LNCAP (cell line): ENCODE data around the gene L3MBTL4.

Experiments
- CTCF ChIP-seq: fragments of 450-650 bp; IDR thresholded peaks from 2 replicates; pipeline ENCODE4 v1.5.1; 2017; ENCODE audit warnings: mild to moderate bottlenecking

Gene L3MBTL4

GRCh38 chr18:6198585-6198984, 216.1 kb downstream of the L3MBTL4 start:
- no peak for TF ChIP-seq CTCF

GRCh38 chr18:6194640-6195039, 220.1 kb downstream of the L3MBTL4 start:
- TF ChIP-seq CTCF: no peak

GRCh38 chr18:6174983-6175745, 239.5 kb downstream of the L3MBTL4 start:
- TF ChIP-seq CTCF: no peak

GRCh38 chr18:6170604-6171003, 244.1 kb downstream of the L3MBTL4 start:
- TF ChIP-seq CTCF: no peak

- no peak for TF ChIP-seq CTCF
These were observed 253.2 kb downstream of the L3MBTL4 start for GRCh38 chr18:6161549-6161948.

- TF ChIP-seq CTCF: no peak
These were observed 255.3 kb downstream of the L3MBTL4 start for GRCh38 chr18:6159426-6159825.

- no peak for TF ChIP-seq CTCF
These were observed 255.8 kb downstream of the L3MBTL4 start for GRCh38 chr18:6158958-6159357.

- TF ChIP-seq CTCF: no peak
These were observed 258.3 kb downstream of the L3MBTL4 start for GRCh38 chr18:6156446-6156845.
